Mesenchymal stem cell (in vitro differentiated cells and primary cell): Measurements from ENCODE around the gene FADS2.

Experiments
- DNase-seq: peaks from one replicate; pipeline ENCODE4 v3.0.0-alpha.2; 2013
- H2AFZ ChIP-seq: one replicate; pipeline ENCODE4 v1.6.1; 2013; ENCODE audit warnings: low read depth, mild to moderate bottlenecking, control low read depth, inconsistent platforms, low read length, moderate library complexity
- H2AK5ac ChIP-seq: 2 replicates; pipeline ENCODE4 v1.6.1; 2013; ENCODE audit warnings: low read length, moderate library complexity, mild to moderate bottlenecking, inconsistent platforms; ENCODE audit not compliant: severe bottlenecking
- H2BK120ac ChIP-seq: one replicate; pipeline ENCODE4 v1.6.1; 2013; ENCODE audit warnings: low read depth, mild to moderate bottlenecking, inconsistent platforms, low read length, moderate library complexity
- H2BK12ac ChIP-seq, 2 experiments: one replicate each; pipeline ENCODE4 v1.6.1; 2013; ENCODE audit warnings: inconsistent platforms in 2 of 2, low read length in 2 of 2, mild to moderate bottlenecking in 2 of 2, moderate library complexity in 2 of 2, control low read depth in 1 of 2
- H2BK15ac ChIP-seq: one replicate; pipeline ENCODE4 v1.6.1; 2013; ENCODE audit warnings: mild to moderate bottlenecking, low read depth, inconsistent platforms; ENCODE audit not compliant: poor library complexity, severe bottlenecking
- H2BK5ac ChIP-seq: 2 replicates; pipeline ENCODE4 v1.6.1; 2013; ENCODE audit warnings: low read depth, mild to moderate bottlenecking, low read length, control low read depth, inconsistent platforms; ENCODE audit not compliant: poor library complexity, severe bottlenecking
- H3K14ac ChIP-seq, 2 experiments: one replicate each; pipeline ENCODE4 v1.6.1; 2013; ENCODE audit warnings: inconsistent platforms in 2 of 2, low read length in 2 of 2, control low read depth in 1 of 2, mild to moderate bottlenecking in 1 of 2, moderate library complexity in 1 of 2
- H3K18ac ChIP-seq, 2 experiments: one replicate each; pipeline ENCODE4 v1.6.1; 2013; ENCODE audit warnings: inconsistent platforms in 2 of 2, low read length in 2 of 2, control low read depth in 1 of 2, low read depth in 1 of 2, mild to moderate bottlenecking in 1 of 2
- H3K23ac ChIP-seq, 2 experiments: one replicate each; pipeline ENCODE4 v1.6.1; 2013; ENCODE audit warnings: inconsistent platforms in 2 of 2, low read length in 2 of 2, mild to moderate bottlenecking in 2 of 2, moderate library complexity in 2 of 2, control low read depth in 1 of 2
- H3K27ac ChIP-seq: 2 replicates; pipeline ENCODE4 v1.5.1; 2013; ENCODE audit warnings: mild to moderate bottlenecking, moderate library complexity, low read length, control low read depth, inconsistent platforms; ENCODE audit not compliant: poor library complexity, severe bottlenecking
- H3K27me3 ChIP-seq, 2 experiments: 2 replicates each; pipeline versions ENCODE4 v1.6.1 to v1.7.0; 2013; ENCODE audit warnings: low read length in 2 of 2, mild to moderate bottlenecking in 2 of 2, moderate library complexity in 2 of 2, control low read depth in 1 of 2, inconsistent platforms in 1 of 2; ENCODE audit not compliant: control insufficient read depth in 1 of 2, insufficient read depth in 1 of 2
- H3K36me3 ChIP-seq, 2 experiments: 2 replicates each; pipeline versions ENCODE4 v1.6.1 to v1.7.0; 2013; ENCODE audit warnings: low read length in 2 of 2, control low read depth in 1 of 2, inconsistent platforms in 1 of 2, low read depth in 1 of 2, mild to moderate bottlenecking in 1 of 2; ENCODE audit not compliant: insufficient read depth in 2 of 2, control insufficient read depth in 1 of 2
- H3K4ac ChIP-seq, 2 experiments: one replicate each; pipeline ENCODE4 v1.6.1; 2013; ENCODE audit warnings: inconsistent platforms in 2 of 2, low read length in 2 of 2, mild to moderate bottlenecking in 2 of 2, moderate library complexity in 2 of 2, control low read depth in 1 of 2, low read depth in 1 of 2
- H3K4me1 ChIP-seq: 2 replicates; pipeline ENCODE4 v1.6.1; 2013; ENCODE audit warnings: low read depth, low read length, control low read depth; ENCODE audit not compliant: control insufficient read depth, insufficient read depth
- H3K4me2 ChIP-seq: 2 replicates; pipeline ENCODE4 v1.6.1; 2013; ENCODE audit warnings: low read length, mild to moderate bottlenecking, inconsistent platforms; ENCODE audit not compliant: poor library complexity, severe bottlenecking
- H3K4me3 ChIP-seq, 2 experiments: 2 replicates each; pipeline versions ENCODE4 v1.5.1 to v1.7.0; 2013; ENCODE audit warnings: low read length in 2 of 2, mild to moderate bottlenecking in 2 of 2, control low read depth in 1 of 2, low read depth in 1 of 2; ENCODE audit not compliant: insufficient read depth in 1 of 2
- H3K79me1 ChIP-seq: replicated peaks from 2 replicates; pipeline ENCODE4 v1.6.1; 2013; ENCODE audit warnings: mild to moderate bottlenecking, control low read depth, low read length, inconsistent platforms; ENCODE audit not compliant: poor library complexity, severe bottlenecking
- H3K9ac ChIP-seq: 2 replicates; pipeline ENCODE4 v1.7.0; 2013; ENCODE audit warnings: mild to moderate bottlenecking, low read length, moderate library complexity
- H3K9me3 ChIP-seq: 2 replicates; pipeline ENCODE4 v1.7.0; 2013; ENCODE audit warnings: mild to moderate bottlenecking, low read length; ENCODE audit not compliant: control insufficient read depth
- H4K8ac ChIP-seq: one replicate; pipeline ENCODE4 v1.6.1; 2013; ENCODE audit warnings: inconsistent platforms, mild to moderate bottlenecking, low read length, moderate library complexity
- H4K91ac ChIP-seq: one replicate; pipeline ENCODE4 v1.6.1; 2013; ENCODE audit warnings: mild to moderate bottlenecking, low read length, inconsistent platforms
- WGBS: methylation state at CpG from one replicate; pipeline ENCODE4 v1.1.7; 2013; ENCODE audit warnings: mixed read lengths; 5-methylcytosine and 5-hydroxymethylcytosine counted together

Gene FADS2

GRCh38 chr11:61866231-61866957 is 38.3 kb downstream of the FADS2 start:
- Histone ChIP-seq H3K79me1 (peaks cover 5% of the 10 kb centered on the region), H3K9ac (no peak overlapping the region), H4K8ac (peak overlapping the region; percentile 8), H3K4me2 (no peak overlapping the region), H3K14ac (no peak overlapping the region), H3K4ac (no peak overlapping the region), H2BK5ac (no peak overlapping the region), H3K27ac (no peak overlapping the region), H3K9me3 (no peaks in the 10 kb centered on the region), H2AK5ac (no peak overlapping the region), H3K4me1 (peaks cover 10% of the 10 kb centered on the region), H3K18ac (no peak overlapping the region), H3K27me3 (no peaks in the 10 kb centered on the region), H4K91ac (no peak overlapping the region), H3K4me3 (no peak overlapping the region), H2BK15ac (no peak overlapping the region), H2BK12ac (no peak overlapping the region), H3K36me3 (peaks cover 34 to 53% of the 10 kb centered on the region in 2 experiments), H2BK120ac (no peak overlapping the region), H2AFZ (no peak overlapping the region), H3K23ac (no peak overlapping the region)
- DNase-seq = no peak
- WGBS = 88% methylated on average over 18 of the region's 18 CpGs

GRCh38 chr11:61866958-61867343 is 38.9 kb downstream of the FADS2 start:
- WGBS = 97% methylated on average over 4 of the region's 6 CpGs

GRCh38 chr11:61868571-61869428 is 40.7 kb downstream of the FADS2 start:
- no peak overlapping the region for H3K18ac ChIP-seq
- no peak overlapping the region for H2BK5ac ChIP-seq
- no peaks in the 10 kb centered on the region for H3K9me3 ChIP-seq
- H3K9ac ChIP-seq = no peak overlapping the region
- H3K36me3 ChIP-seq = peaks cover 13 to 32% of the 10 kb centered on the region in 2 experiments
- H3K4ac ChIP-seq = no peak overlapping the region
- no peak overlapping the region for H3K27ac ChIP-seq
- no peak overlapping the region for H4K91ac ChIP-seq
- H2BK15ac ChIP-seq = no peak overlapping the region
- H3K4me3 ChIP-seq = no peak overlapping the region
- H3K4me1 ChIP-seq = peaks cover 6% of the 10 kb centered on the region
- H2AFZ ChIP-seq = no peak overlapping the region
- no peaks in the 10 kb centered on the region for H3K27me3 ChIP-seq
- no peak overlapping the region for H3K4me2 ChIP-seq
- no peak overlapping the region for H4K8ac ChIP-seq
- no peak overlapping the region for H3K14ac ChIP-seq
- H2BK120ac ChIP-seq = no peak overlapping the region
- peak overlapping the region; percentile 18 to 21 for H2BK12ac ChIP-seq
- WGBS = 91% methylated on average over 14 of the region's 14 CpGs
- H3K79me1 ChIP-seq = peaks cover 3% of the 10 kb centered on the region
- DNase-seq = peak; percentile 18
- H2AK5ac ChIP-seq = no peak overlapping the region
- H3K23ac ChIP-seq = no peak overlapping the region

More at GRCh38 chr11:61866958-61867343, 38.9 kb downstream of the FADS2 start:
- Histone ChIP-seq H3K4me1 (peaks cover 11% of the 10 kb centered on the region), H3K23ac (no peak overlapping the region), H3K9me3 (no peaks in the 10 kb centered on the region), H3K4me2 (no peak overlapping the region), H3K9ac (no peak overlapping the region), H3K36me3 (peaks cover 28 to 50% of the 10 kb centered on the region in 2 experiments), H4K91ac (no peak overlapping the region), H2BK120ac (no peak overlapping the region), H3K18ac (no peak overlapping the region), H2AK5ac (no peak overlapping the region), H3K79me1 (peaks cover 3% of the 10 kb centered on the region), H3K4ac (no peak overlapping the region), H4K8ac (peak overlapping the region; percentile 8), H2BK5ac (no peak overlapping the region), H3K27me3 (no peaks in the 10 kb centered on the region), H2BK12ac (no peak overlapping the region), H3K27ac (no peak overlapping the region), H2AFZ (no peak overlapping the region), H3K14ac (no peak overlapping the region), H2BK15ac (no peak overlapping the region), H3K4me3 (no peak overlapping the region)
- DNase-seq = no peak

DNA sequence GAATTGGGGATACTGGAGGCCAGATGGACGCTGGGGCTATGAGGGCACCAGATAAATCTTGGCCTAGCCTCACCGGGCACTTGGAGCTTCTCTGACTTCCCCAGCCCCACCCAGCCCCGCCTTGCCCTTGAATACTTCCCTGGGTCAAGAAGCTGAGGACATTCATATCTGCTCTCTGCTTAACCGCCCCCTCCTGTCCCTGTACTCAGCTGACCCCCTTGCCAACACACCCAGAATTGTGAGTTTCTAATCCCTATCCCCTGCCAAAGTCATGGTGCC is 41.3 kb downstream of the FADS2 start:
- H3K36me3 ChIP-seq = peaks cover 16 to 29% of the 10 kb centered on the region in 2 experiments
- no peaks in the 10 kb centered on the region for H3K27me3 ChIP-seq
- H2AFZ ChIP-seq = no peak overlapping the region
- H3K14ac ChIP-seq = peak overlapping the region in 1 of 2 experiments; percentile 18
- H2BK12ac ChIP-seq = no peak overlapping the region
- H3K18ac ChIP-seq = no peak overlapping the region
- no peak overlapping the region for H3K9ac ChIP-seq
- H3K23ac ChIP-seq = no peak overlapping the region
- no peak overlapping the region for H2BK120ac ChIP-seq
- H2BK15ac ChIP-seq = no peak overlapping the region
- WGBS = 80% methylated on average over 4 of the region's 4 CpGs
- H3K4me2 ChIP-seq = no peak overlapping the region
- H3K4ac ChIP-seq = peak overlapping the region in 1 of 2 experiments; percentile 9
- H4K91ac ChIP-seq = no peak overlapping the region
- no peak for DNase-seq
- no peak overlapping the region for H4K8ac ChIP-seq
- H2AK5ac ChIP-seq = no peak overlapping the region
- no peak overlapping the region for H3K27ac ChIP-seq
- no peak overlapping the region for H3K4me3 ChIP-seq
- H2BK5ac ChIP-seq = no peak overlapping the region
- H3K4me1 ChIP-seq = peaks cover 6% of the 10 kb centered on the region
- peaks cover 3% of the 10 kb centered on the region for H3K79me1 ChIP-seq
- no peaks in the 10 kb centered on the region for H3K9me3 ChIP-seq
